GM23338 (cell line): ENCODE results near the gene VPS37B. TPM values are rescaled to one million over a fixed set of nuclear protein-coding genes. Genes with fewer than 3 reads are reported as not detected.

Source experiments
- ATAC-seq: fragments of 200-7000 bp; cut with Tn5 transposase; 3 replicates; pipeline ENCODE4 v1.9.1; 2020
- DNase-seq: peaks from one replicate; pipeline ENCODE4 v3.0.0-alpha.2; 2015; ENCODE audit warnings: low spot score
- H2AFZ ChIP-seq: fragments of 200-600 bp; sonication (generic); 2 replicates; pipeline ENCODE4 v1.8.0; 2016; ENCODE audit warnings: antibody characterized with exemption, mild to moderate bottlenecking, moderate library complexity
- H3F3A ChIP-seq: fragments of 200-600 bp; sonication (generic); replicated peaks from 2 replicates; pipeline ENCODE4 v1.8.0; 2017; ENCODE audit warnings: antibody characterized with exemption, mixed run types, low read depth
- H3K27ac ChIP-seq: fragments of 200-600 bp; sonication (generic); 2 replicates; pipeline ENCODE4 v1.6.1; 2016; ENCODE audit warnings: low read depth
- H3K27me3 ChIP-seq: fragments of 200-600 bp; sonication (generic); 2 replicates; pipeline ENCODE4 v1.8.0; 2016; ENCODE audit warnings: mild to moderate bottlenecking, mixed run types, moderate library complexity; ENCODE audit not compliant: insufficient read depth
- H3K36me3 ChIP-seq: fragments of 200-600 bp; sonication (generic); 2 replicates; pipeline ENCODE4 v1.8.0; 2016; ENCODE audit warnings: mild to moderate bottlenecking; ENCODE audit not compliant: insufficient read depth
- H3K4me1 ChIP-seq: fragments of 200-600 bp; sonication (generic); 2 replicates; pipeline ENCODE4 v1.8.0; 2016; ENCODE audit warnings: mild to moderate bottlenecking, moderate library complexity; ENCODE audit not compliant: insufficient read depth
- H3K4me2 ChIP-seq: fragments of 200-600 bp; sonication (generic); 2 replicates; pipeline ENCODE4 v1.7.1; 2017; ENCODE audit warnings: mixed run types
- H3K4me3 ChIP-seq: fragments of 200-600 bp; sonication (generic); 2 replicates; pipeline ENCODE4 v1.6.1; 2016; ENCODE audit warnings: mixed run types
- H3K79me2 ChIP-seq: fragments of 200-600 bp; sonication (generic); replicated peaks from 2 replicates; pipeline ENCODE4 v1.8.0; 2017; ENCODE audit warnings: mild to moderate bottlenecking; ENCODE audit not compliant: insufficient read depth
- H3K9me2 ChIP-seq: fragments of 200-600 bp; sonication (generic); 2 replicates; pipeline ENCODE4 v1.8.0; 2017; ENCODE audit not compliant: insufficient read depth
- H4K20me1 ChIP-seq: fragments of 200-600 bp; sonication (generic); replicated peaks from 2 replicates; pipeline ENCODE4 v1.8.0; 2017; ENCODE audit warnings: mild to moderate bottlenecking; ENCODE audit not compliant: insufficient read depth
- H3K27ac Mint-ChIP-seq: 2 replicates; pipeline ENCODE4 v1.8.0; 2020; ENCODE audit warnings: inconsistent platforms, mild to moderate bottlenecking, moderate library complexity, mixed read lengths
- H3K27me3 Mint-ChIP-seq: 3 replicates; pipeline ENCODE4 v1.8.0; 2022; ENCODE audit warnings: low read depth, mild to moderate bottlenecking, moderate library complexity, mixed read lengths, inconsistent platforms; ENCODE audit not compliant: insufficient read depth, poor library complexity
- H3K36me3 Mint-ChIP-seq: 3 replicates; pipeline ENCODE4 v1.8.0; 2021; ENCODE audit warnings: low read depth, mild to moderate bottlenecking, inconsistent platforms, moderate library complexity, mixed read lengths
- H3K4me1 Mint-ChIP-seq: 3 replicates; pipeline ENCODE4 v1.8.0; 2020; ENCODE audit warnings: mild to moderate bottlenecking, inconsistent platforms, mixed read lengths
- H3K4me3 Mint-ChIP-seq: 3 replicates; pipeline ENCODE4 v1.8.0; 2021; ENCODE audit warnings: moderate library complexity, mild to moderate bottlenecking, inconsistent platforms, mixed read lengths
- H3K9me3 Mint-ChIP-seq: 3 replicates; pipeline ENCODE4 v1.8.0; 2020; ENCODE audit warnings: moderate library complexity, mild to moderate bottlenecking, inconsistent platforms, mixed read lengths
- CREB1 ChIP-seq: fragments of 250-450 bp; sonication (Bioruptor Pico); IDR thresholded peaks from 2 replicates; pipeline ENCODE4 v1.5.0; 2020; ENCODE audit warnings: low read depth, mild to moderate bottlenecking, moderate library complexity
- EZH2 ChIP-seq: fragments of 200-600 bp; sonication (generic); IDR thresholded peaks from one replicate; pipeline ENCODE4 v1.8.0; 2017; ENCODE audit warnings: antibody characterized with exemption, mild to moderate bottlenecking, low read depth; ENCODE audit not compliant: unreplicated experiment
- EZH2phosphoT487 ChIP-seq: fragments of 200-600 bp; sonication (generic); IDR thresholded peaks from one replicate; pipeline ENCODE4 v1.8.1; 2018; ENCODE audit warnings: antibody characterized with exemption; ENCODE audit not compliant: unreplicated experiment
- JUNB ChIP-seq: IDR thresholded peaks from one replicate; pipeline ENCODE4 v1.6.1; 2016; ENCODE audit warnings: antibody characterized with exemption; ENCODE audit not compliant: unreplicated experiment
- NANOG ChIP-seq: IDR thresholded peaks from 2 replicates; pipeline ENCODE4 v1.6.1; 2016; ENCODE audit warnings: antibody characterized with exemption, borderline replicate concordance
- POLR2AphosphoS5 ChIP-seq: IDR thresholded peaks from 2 replicates; pipeline ENCODE4 v1.6.1; 2016; ENCODE audit warnings: antibody characterized with exemption, low read depth
- STAT1 ChIP-seq: IDR thresholded peaks from one replicate; pipeline ENCODE4 v1.6.1; 2016; ENCODE audit warnings: antibody characterized with exemption; ENCODE audit not compliant: unreplicated experiment
- ZNF114 ChIP-seq: fragments of 250-450 bp; sonication (Bioruptor Pico); IDR thresholded peaks from 2 replicates; pipeline ENCODE4 v1.5.0; 2020; ENCODE audit warnings: mild to moderate bottlenecking, moderate library complexity
- ZNF331 ChIP-seq: fragments of 250-450 bp; sonication (Bioruptor Pico); IDR thresholded peaks from 2 replicates; pipeline ENCODE4 v1.5.0; 2020; ENCODE audit warnings: low read depth, mild to moderate bottlenecking, moderate library complexity
- polyA plus RNA-seq: library from polyadenylated mRNA; unstranded; fragments of >200 nt; fragmentation: Nextera tagmentation; extraction: Ambion mirVana; gene quantifications from 2 replicates; pipeline ENCODE4 v1.2.1, GENCODE V29; 2016
- total RNA-seq: library from RNA; depleted of rRNA; stranded (reverse); fragments of >200 nt; shearing (Covaris generic); gene quantifications from 2 replicates; pipeline ENCODE4 v1.2.3, GENCODE V29; 2014
- TF ChIP-seq, protein P1 (sequence below): fragments of 250-450 bp; sonication (Bioruptor Pico); IDR thresholded peaks from 2 replicates; pipeline ENCODE4 v1.5.0; 2020; ENCODE audit warnings: mild to moderate bottlenecking, moderate library complexity
- TF ChIP-seq, protein P2 (sequence below): IDR thresholded peaks from 2 replicates; pipeline ENCODE4 v1.6.1; 2016; ENCODE audit warnings: antibody characterized with exemption
- TF ChIP-seq, protein P3 (sequence below), 2 experiments: fragments of 200-600 bp in 1 of 2; sonication (generic) in 1 of 2; conservative IDR thresholded peaks; 2 replicates each; pipeline versions ENCODE4 v1.5.1 to v1.6.1; 2016 to 2017; ENCODE audit warnings: antibody characterized with exemption in 2 of 2, low read depth in 2 of 2, mild to moderate bottlenecking in 2 of 2, moderate library complexity in 1 of 2
- TF ChIP-seq, protein P4 (sequence below): IDR thresholded peaks from one replicate; pipeline ENCODE4 v1.6.1; 2018; ENCODE audit warnings: antibody characterized with exemption; ENCODE audit not compliant: unreplicated experiment

VPS37B gene
- total and polyA plus RNA-seq, 2 experiments from 2014 or later = 6.7 to 10.9 TPM

DNA sequence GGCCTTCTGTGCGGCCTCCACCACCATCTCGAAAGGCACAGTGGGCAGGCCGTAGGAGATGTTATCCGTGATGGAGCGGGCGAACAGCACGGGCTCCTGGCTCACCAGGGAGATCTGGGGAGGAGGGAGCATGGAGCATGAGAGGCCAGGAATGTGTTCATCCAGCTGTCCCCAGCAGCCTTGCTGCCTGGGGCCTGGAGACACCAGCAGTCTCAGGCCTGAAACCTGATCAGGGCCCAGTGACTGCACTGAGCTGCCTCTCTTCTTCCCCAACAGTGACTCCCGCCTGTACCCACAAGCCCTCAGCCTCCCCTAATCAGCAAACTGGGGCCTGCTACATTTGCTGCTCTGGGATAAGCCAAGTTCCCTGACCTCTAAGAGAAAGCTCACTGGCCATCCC is 39.4 kb upstream of the VPS37B start:
- Mint-ChIP-seq H3K27ac (no peak overlapping the region), H3K4me1 (no peaks in the 10 kb centered on the region), H3K4me3 (no peak overlapping the region), H3K9me3 (no peaks in the 10 kb centered on the region), H3K36me3 (no peaks in the 10 kb centered on the region), H3K27me3 (peaks cover 5% of the 10 kb centered on the region)
- H3K4me1 ChIP-seq = no peaks in the 10 kb centered on the region
- no peaks in the 10 kb centered on the region for H3K36me3 ChIP-seq
- no peak overlapping the region for H3K4me3 ChIP-seq
- H3K79me2 ChIP-seq = no peaks in the 10 kb centered on the region
- H3F3A ChIP-seq = no peaks in the 10 kb centered on the region
- no peaks in the 10 kb centered on the region for H3K9me2 ChIP-seq
- peak; percentile 76 for ATAC-seq
- H3K27me3 ChIP-seq = no peaks in the 10 kb centered on the region
- H4K20me1 ChIP-seq = no peaks in the 10 kb centered on the region
- DNase-seq = no peak
- no peak overlapping the region for H3K27ac ChIP-seq
- no peak for TF ChIP-seq EZH2
- TF ChIP-seq, protein P1, sequence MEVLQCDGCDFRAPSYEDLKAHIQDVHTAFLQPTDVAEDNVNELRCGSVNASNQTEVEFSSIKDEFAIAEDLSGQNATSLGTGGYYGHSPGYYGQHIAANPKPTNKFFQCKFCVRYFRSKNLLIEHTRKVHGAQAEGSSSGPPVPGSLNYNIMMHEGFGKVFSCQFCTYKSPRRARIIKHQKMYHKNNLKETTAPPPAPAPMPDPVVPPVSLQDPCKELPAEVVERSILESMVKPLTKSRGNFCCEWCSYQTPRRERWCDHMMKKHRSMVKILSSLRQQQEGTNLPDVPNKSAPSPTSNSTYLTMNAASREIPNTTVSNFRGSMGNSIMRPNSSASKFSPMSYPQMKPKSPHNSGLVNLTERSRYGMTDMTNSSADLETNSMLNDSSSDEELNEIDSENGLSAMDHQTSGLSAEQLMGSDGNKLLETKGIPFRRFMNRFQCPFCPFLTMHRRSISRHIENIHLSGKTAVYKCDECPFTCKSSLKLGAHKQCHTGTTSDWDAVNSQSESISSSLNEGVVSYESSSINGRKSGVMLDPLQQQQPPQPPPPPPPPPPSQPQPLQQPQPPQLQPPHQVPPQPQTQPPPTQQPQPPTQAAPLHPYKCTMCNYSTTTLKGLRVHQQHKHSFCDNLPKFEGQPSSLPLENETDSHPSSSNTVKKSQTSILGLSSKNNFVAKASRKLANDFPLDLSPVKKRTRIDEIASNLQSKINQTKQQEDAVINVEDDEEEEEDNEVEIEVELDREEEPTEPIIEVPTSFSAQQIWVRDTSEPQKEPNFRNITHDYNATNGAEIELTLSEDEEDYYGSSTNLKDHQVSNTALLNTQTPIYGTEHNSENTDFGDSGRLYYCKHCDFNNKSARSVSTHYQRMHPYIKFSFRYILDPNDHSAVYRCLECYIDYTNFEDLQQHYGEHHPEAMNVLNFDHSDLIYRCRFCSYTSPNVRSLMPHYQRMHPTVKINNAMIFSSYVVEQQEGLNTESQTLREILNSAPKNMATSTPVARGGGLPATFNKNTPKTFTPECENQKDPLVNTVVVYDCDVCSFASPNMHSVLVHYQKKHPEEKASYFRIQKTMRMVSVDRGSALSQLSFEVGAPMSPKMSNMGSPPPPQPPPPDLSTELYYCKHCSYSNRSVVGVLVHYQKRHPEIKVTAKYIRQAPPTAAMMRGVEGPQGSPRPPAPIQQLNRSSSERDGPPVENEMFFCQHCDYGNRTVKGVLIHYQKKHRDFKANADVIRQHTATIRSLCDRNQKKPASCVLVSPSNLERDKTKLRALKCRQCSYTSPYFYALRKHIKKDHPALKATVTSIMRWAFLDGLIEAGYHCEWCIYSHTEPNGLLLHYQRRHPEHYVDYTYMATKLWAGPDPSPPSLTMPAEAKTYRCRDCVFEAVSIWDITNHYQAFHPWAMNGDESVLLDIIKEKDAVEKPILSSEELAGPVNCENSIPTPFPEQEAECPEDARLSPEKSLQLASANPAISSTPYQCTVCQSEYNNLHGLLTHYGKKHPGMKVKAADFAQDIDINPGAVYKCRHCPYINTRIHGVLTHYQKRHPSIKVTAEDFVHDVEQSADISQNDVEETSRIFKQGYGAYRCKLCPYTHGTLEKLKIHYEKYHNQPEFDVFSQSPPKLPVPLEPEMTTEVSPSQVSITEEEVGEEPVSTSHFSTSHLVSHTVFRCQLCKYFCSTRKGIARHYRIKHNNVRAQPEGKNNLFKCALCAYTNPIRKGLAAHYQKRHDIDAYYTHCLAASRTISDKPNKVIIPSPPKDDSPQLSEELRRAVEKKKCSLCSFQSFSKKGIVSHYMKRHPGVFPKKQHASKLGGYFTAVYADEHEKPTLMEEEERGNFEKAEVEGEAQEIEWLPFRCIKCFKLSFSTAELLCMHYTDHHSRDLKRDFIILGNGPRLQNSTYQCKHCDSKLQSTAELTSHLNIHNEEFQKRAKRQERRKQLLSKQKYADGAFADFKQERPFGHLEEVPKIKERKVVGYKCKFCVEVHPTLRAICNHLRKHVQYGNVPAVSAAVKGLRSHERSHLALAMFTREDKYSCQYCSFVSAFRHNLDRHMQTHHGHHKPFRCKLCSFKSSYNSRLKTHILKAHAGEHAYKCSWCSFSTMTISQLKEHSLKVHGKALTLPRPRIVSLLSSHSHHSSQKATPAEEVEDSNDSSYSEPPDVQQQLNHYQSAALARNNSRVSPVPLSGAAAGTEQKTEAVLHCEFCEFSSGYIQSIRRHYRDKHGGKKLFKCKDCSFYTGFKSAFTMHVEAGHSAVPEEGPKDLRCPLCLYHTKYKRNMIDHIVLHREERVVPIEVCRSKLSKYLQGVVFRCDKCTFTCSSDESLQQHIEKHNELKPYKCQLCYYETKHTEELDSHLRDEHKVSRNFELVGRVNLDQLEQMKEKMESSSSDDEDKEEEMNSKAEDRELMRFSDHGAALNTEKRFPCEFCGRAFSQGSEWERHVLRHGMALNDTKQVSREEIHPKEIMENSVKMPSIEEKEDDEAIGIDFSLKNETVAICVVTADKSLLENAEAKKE = no peak
- TF ChIP-seq CREB1 (CRISPR knock-in tag) = no peak
- TF ChIP-seq NANOG = no peak
- no peak for TF ChIP-seq POLR2AphosphoS5
- no peak for TF ChIP-seq JUNB
- TF ChIP-seq, protein P2, sequence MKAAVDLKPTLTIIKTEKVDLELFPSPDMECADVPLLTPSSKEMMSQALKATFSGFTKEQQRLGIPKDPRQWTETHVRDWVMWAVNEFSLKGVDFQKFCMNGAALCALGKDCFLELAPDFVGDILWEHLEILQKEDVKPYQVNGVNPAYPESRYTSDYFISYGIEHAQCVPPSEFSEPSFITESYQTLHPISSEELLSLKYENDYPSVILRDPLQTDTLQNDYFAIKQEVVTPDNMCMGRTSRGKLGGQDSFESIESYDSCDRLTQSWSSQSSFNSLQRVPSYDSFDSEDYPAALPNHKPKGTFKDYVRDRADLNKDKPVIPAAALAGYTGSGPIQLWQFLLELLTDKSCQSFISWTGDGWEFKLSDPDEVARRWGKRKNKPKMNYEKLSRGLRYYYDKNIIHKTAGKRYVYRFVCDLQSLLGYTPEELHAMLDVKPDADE = no peak
- TF ChIP-seq, protein P3, sequence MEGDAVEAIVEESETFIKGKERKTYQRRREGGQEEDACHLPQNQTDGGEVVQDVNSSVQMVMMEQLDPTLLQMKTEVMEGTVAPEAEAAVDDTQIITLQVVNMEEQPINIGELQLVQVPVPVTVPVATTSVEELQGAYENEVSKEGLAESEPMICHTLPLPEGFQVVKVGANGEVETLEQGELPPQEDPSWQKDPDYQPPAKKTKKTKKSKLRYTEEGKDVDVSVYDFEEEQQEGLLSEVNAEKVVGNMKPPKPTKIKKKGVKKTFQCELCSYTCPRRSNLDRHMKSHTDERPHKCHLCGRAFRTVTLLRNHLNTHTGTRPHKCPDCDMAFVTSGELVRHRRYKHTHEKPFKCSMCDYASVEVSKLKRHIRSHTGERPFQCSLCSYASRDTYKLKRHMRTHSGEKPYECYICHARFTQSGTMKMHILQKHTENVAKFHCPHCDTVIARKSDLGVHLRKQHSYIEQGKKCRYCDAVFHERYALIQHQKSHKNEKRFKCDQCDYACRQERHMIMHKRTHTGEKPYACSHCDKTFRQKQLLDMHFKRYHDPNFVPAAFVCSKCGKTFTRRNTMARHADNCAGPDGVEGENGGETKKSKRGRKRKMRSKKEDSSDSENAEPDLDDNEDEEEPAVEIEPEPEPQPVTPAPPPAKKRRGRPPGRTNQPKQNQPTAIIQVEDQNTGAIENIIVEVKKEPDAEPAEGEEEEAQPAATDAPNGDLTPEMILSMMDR (conservative IDR thresholded peaks at IDR 0.05; ENCODE audit: low read depth in 2 of 2) = no peak
- TF ChIP-seq, protein P4, sequence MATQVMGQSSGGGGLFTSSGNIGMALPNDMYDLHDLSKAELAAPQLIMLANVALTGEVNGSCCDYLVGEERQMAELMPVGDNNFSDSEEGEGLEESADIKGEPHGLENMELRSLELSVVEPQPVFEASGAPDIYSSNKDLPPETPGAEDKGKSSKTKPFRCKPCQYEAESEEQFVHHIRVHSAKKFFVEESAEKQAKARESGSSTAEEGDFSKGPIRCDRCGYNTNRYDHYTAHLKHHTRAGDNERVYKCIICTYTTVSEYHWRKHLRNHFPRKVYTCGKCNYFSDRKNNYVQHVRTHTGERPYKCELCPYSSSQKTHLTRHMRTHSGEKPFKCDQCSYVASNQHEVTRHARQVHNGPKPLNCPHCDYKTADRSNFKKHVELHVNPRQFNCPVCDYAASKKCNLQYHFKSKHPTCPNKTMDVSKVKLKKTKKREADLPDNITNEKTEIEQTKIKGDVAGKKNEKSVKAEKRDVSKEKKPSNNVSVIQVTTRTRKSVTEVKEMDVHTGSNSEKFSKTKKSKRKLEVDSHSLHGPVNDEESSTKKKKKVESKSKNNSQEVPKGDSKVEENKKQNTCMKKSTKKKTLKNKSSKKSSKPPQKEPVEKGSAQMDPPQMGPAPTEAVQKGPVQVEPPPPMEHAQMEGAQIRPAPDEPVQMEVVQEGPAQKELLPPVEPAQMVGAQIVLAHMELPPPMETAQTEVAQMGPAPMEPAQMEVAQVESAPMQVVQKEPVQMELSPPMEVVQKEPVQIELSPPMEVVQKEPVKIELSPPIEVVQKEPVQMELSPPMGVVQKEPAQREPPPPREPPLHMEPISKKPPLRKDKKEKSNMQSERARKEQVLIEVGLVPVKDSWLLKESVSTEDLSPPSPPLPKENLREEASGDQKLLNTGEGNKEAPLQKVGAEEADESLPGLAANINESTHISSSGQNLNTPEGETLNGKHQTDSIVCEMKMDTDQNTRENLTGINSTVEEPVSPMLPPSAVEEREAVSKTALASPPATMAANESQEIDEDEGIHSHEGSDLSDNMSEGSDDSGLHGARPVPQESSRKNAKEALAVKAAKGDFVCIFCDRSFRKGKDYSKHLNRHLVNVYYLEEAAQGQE = no peak
- TF ChIP-seq STAT1 = no peak
- no peak for TF ChIP-seq ZNF114 (CRISPR knock-in tag)
- TF ChIP-seq EZH2phosphoT487 = no peak
- TF ChIP-seq ZNF331 (CRISPR knock-in tag) = no peak
- no peak overlapping the region for H2AFZ ChIP-seq
- H3K4me2 ChIP-seq = no peak overlapping the region
